DMS79 (cell line): ENCODE data around the gene MTMR6.

Experiments used
- DNase-seq: peaks from one replicate; lab custom pipeline; 2025; lab: John Stamatoyannopoulos, UW

The MTMR6 gene

GRCh38 chr13:25215253-25215575 lies 72.1 kb downstream of the MTMR6 start:
- no peak for DNase-seq

GRCh38 chr13:25214491-25215252 lies 72.6 kb downstream of the MTMR6 start:
- DNase-seq: no peak

GRCh38 chr13:25213715-25214114 lies 73.6 kb downstream of the MTMR6 start:
- no peak for DNase-seq

GRCh38 chr13:25210842-25211569 lies 76.3 kb downstream of the MTMR6 start:
- no peak for DNase-seq

- DNase-seq: no peak
These were observed 79.9 kb downstream of the MTMR6 start for GRCh38 chr13:25207291-25207810.

- DNase-seq: no peak
These were observed 82.4 kb downstream of the MTMR6 start for GRCh38 chr13:25204863-25205262.

- no peak for DNase-seq
These were observed 84.1 kb downstream of the MTMR6 start for GRCh38 chr13:25203127-25203740.

GRCh38 chr13:25200783-25201182 lies 86.5 kb downstream of the MTMR6 start:
- DNase-seq: no peak

GRCh38 chr13:25198647-25199046 lies 88.6 kb downstream of the MTMR6 start:
- DNase-seq: no peak

- DNase-seq: no peak
These were observed 90.3 kb downstream of the MTMR6 start for GRCh38 chr13:25196971-25197370.
